ENCODE results near the gene SCLT1. TPM values are rescaled to one million over a fixed set of nuclear protein-coding genes. Genes with fewer than 3 reads are reported as not detected.

Gene SCLT1
- total RNA-seq, 1 experiment from 2014 or later = 13.3 TPM

DNA sequence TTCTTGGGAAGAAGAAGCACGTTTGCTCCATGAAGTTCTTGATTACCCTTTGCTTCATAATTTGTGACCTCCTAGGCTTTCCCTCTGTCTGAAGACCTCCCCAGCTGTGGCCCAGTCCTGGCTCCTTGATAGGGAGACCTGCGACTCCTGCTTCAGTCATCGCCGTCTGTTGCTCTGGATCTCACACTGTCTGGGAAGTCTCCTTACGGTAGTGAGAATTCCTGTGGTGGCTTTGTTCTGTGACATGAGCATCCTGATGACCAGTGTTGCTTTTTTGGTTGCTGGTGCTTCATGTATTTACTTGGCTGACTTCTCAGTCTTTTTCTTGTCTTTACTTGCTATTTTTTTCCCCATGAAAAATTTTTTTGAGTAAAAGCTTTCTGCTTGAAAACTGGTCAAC, 239.6 kb downstream of the SCLT1 start:
- Histone ChIP-seq H3K9ac (ENCODE audit: low read length) (no peak overlapping the region), H3K36me3 (ENCODE audit: control insufficient read depth in 1 of 2, insufficient read depth in 2 of 2, low read length in 2 of 2) (peaks cover 6 to 21% of the 10 kb centered on the region in 2 experiments; a peak in 3 of 4 replicates), H3K9me2 (ENCODE audit: insufficient read depth) (no peaks in the 10 kb centered on the region), H3K4me2 (ENCODE audit: low read length) (no peak overlapping the region), H3K9me3 (ENCODE audit: control insufficient read depth in 1 of 2, insufficient read depth in 1 of 2, low read depth in 1 of 2, low read length in 2 of 2) (no peaks in the 10 kb centered on the region), H3K4me1 (ENCODE audit: control insufficient read depth in 1 of 2, insufficient read depth in 2 of 2, low read length in 2 of 2) (no peaks in the 10 kb centered on the region), H3K27ac (ENCODE audit: low read depth, low read length) (no peak overlapping the region), H4K20me1 (ENCODE audit: insufficient read depth) (no peaks in the 10 kb centered on the region), H3K79me2 (ENCODE audit: insufficient read depth, low read length) (no peaks in the 10 kb centered on the region), H3K4me3 (replicated peaks in 1 of 2; ENCODE audit: low read depth in 1 of 2, low read length in 2 of 2) (no peak overlapping the region), H3K27me3 (ENCODE audit: insufficient read depth, low read length) (no peaks in the 10 kb centered on the region), H2AFZ (ENCODE audit: low read depth, low read length, poor library complexity, severe bottlenecking) (no peak overlapping the region)
- no peak for ATAC-seq
- TF ChIP-seq ZBTB33 (IDR thresholded peaks at IDR 0.05; ENCODE audit: extremely low read depth, insufficient replicate concordance, low read length) = no peak
- TF ChIP-seq JUND (IDR thresholded peaks at IDR 0.05) = no peak
- TF ChIP-seq FOSL1 (IDR thresholded peaks at IDR 0.05; ENCODE audit: low read depth) = no peak
- no peak for TF ChIP-seq SRF (IDR thresholded peaks at IDR 0.05; ENCODE audit: low read depth)
- TF ChIP-seq ATF3 (IDR thresholded peaks at IDR 0.05) = no peak
- TF ChIP-seq POLR2A (IDR thresholded peaks at IDR 0.05; ENCODE audit: borderline replicate concordance, extremely low read depth, insufficient read depth, insufficient read length) = no peak
- TF ChIP-seq SP1 (IDR thresholded peaks at IDR 0.05; ENCODE audit: low read depth) = no peak
- no peak for TF ChIP-seq TCF7L2 (IDR thresholded peaks at IDR 0.05; ENCODE audit: borderline replicate concordance, extremely low read depth, insufficient read depth, insufficient read length)
- no peak for TF ChIP-seq POLR2AphosphoS5 (IDR thresholded peaks at IDR 0.05; ENCODE audit: low read depth, low read length)
- TF ChIP-seq SIN3A (IDR thresholded peaks at IDR 0.05; ENCODE audit: low read depth) = no peak
- no peak for TF ChIP-seq EZH2 (IDR thresholded peaks at IDR 0.05)
- no peak for TF ChIP-seq EZH2phosphoT487 (IDR thresholded peaks at IDR 0.05; ENCODE audit: borderline replicate concordance)
- TF ChIP-seq, protein P1, sequence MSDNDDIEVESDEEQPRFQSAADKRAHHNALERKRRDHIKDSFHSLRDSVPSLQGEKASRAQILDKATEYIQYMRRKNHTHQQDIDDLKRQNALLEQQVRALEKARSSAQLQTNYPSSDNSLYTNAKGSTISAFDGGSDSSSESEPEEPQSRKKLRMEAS (IDR thresholded peaks at IDR 0.05) = no peak
- TF ChIP-seq YY1 (IDR thresholded peaks at IDR 0.05; ENCODE audit: extremely low read depth, insufficient replicate concordance, low read depth, low read length) = no peak
- no peak for TF ChIP-seq REST (IDR thresholded peaks at IDR 0.05; ENCODE audit: low read depth)
- TF ChIP-seq CTCF (IDR thresholded peaks at IDR 0.05 in 2 of 3, conservative IDR thresholded peaks at IDR 0.05 in 1 of 3; ENCODE audit: borderline replicate concordance in 1 of 3, insufficient read depth in 1 of 3, low read depth in 2 of 3, low read length in 2 of 3) = no peak
- TF ChIP-seq RAD21 (IDR thresholded peaks at IDR 0.05; ENCODE audit: low read depth) = no peak
- no peak for TF ChIP-seq EGR1 (IDR thresholded peaks at IDR 0.05; ENCODE audit: low read depth)
- intact Hi-C loops (cut with micrococcal nuclease) = no loop called here
- BruUV-seq (replicated peaks) = no TSS peak
- ChIA-PET RAD21 (ENCODE audit: low non-redundant PET in 1 of 2, low total read pairs in 2 of 2, uncharacterized antibody in 2 of 2, unreplicated experiment in 2 of 2) (no interaction called here), POLR2A (no interaction called here), CTCF (no interaction called here)
- no peak for DNase-seq (ENCODE audit: low read depth, low spot score)

Data from HCT116 (cell line).